K562 (cell line): Measurements from ENCODE around the gene MPND. TPM values are rescaled to one million over a fixed set of nuclear protein-coding genes. Genes with fewer than 3 reads are reported as not detected.
A peak's percentile ranks its signal among the peaks of the same experiment; 100 is the strongest.

Experiments
- ATAC-seq: fragments of 200-7000 bp; cut with Tn5 transposase; 3 replicates; pipeline ENCODE4 v1.9.1; 2020; ENCODE audit warnings: moderate library complexity
- BruUV-seq: library from RNA; stranded (reverse); fragments of 400-500 nt; replicated peaks from 2 replicates; lab custom pipeline; 2021; lab: Mats Ljungman, UMichigan
- CTCF ChIA-PET: fragments of 300-600 bp; formaldehyde crosslinking; extraction: SDS; loops from one replicate; lab custom pipeline; 2021; ENCODE audit warnings: low intra/inter-chr PET ratio; lab: Yijun Ruan, JAX
- POLR2A ChIA-PET: fragments of 300-600, 350-650 bp; sonication (Branson Sonifier 250); formaldehyde crosslinking; extraction: SDS; loops from one replicate; lab custom pipeline; 2021; ENCODE audit warnings: antibody characterized with exemption, inconsistent platforms; lab: Yijun Ruan, JAX
- DNase-seq, 4 experiments: peaks; one replicate each; pipeline versions ENCODE4 v3.0.0 to v3.0.0-alpha.2; 2011 to 2018; ENCODE audit warnings: low spot score in 3 of 4, mixed read lengths in 3 of 4; ENCODE audit errors: extremely low read depth in 1 of 4
- FAIRE-seq: peaks from 2 replicates; lab custom pipeline; 2011; peaks lifted over from hg19 to GRCh38; lab: Jason Lieb, UNC
- H2AFZ ChIP-seq: 2 replicates; pipeline ENCODE4 v1.6.0; 2011; ENCODE audit warnings: low read depth, low read length, control low read depth, inconsistent platforms
- H3K27ac ChIP-seq: fragments of 200-600 bp; 3 replicates; pipeline ENCODE4 v1.8.0; 2011; ENCODE audit warnings: low read depth, mild to moderate bottlenecking, control low read depth, inconsistent platforms, low read length, moderate library complexity, mixed read lengths; ENCODE audit errors: extremely low read depth
- H3K27me3 ChIP-seq, 2 experiments: fragments of 300-600 bp in 1 of 2; 2 replicates in 1 of 2; 3 replicates in 1 of 2; pipeline versions ENCODE4 v1.6.0 to v1.8.0; 2011; ENCODE audit warnings: inconsistent platforms in 2 of 2, low read length in 2 of 2, mild to moderate bottlenecking in 1 of 2, mixed read lengths in 1 of 2, moderate library complexity in 1 of 2; ENCODE audit not compliant: control insufficient read depth in 2 of 2, insufficient read depth in 2 of 2
- H3K36me3 ChIP-seq: fragments of 300-600 bp; 3 replicates; pipeline ENCODE4 v1.8.0; 2011; ENCODE audit warnings: mild to moderate bottlenecking, low read length, inconsistent platforms; ENCODE audit not compliant: control insufficient read depth, insufficient read depth
- H3K4me1 ChIP-seq, 2 experiments: fragments of 200-600 bp in 1 of 2; replicated peaks in 1 of 2; 2 replicates in 1 of 2; 3 replicates in 1 of 2; pipeline versions ENCODE4 v1.5.1 to v1.8.0; 2011; ENCODE audit warnings: inconsistent platforms in 2 of 2, low read length in 2 of 2, mild to moderate bottlenecking in 1 of 2, mixed read lengths in 1 of 2, moderate library complexity in 1 of 2; ENCODE audit not compliant: control insufficient read depth in 2 of 2, insufficient read depth in 2 of 2
- H3K4me2 ChIP-seq: 2 replicates; pipeline ENCODE4 v1.6.1; 2011; ENCODE audit warnings: low read length, control low read depth, inconsistent platforms, mixed read lengths; ENCODE audit not compliant: insufficient read depth
- H3K4me3 ChIP-seq: fragments of 200-600 bp; sonication (generic), shearing (Covaris generic); 2 replicates; pipeline ENCODE4 v1.5.1; 2016; ENCODE audit warnings: control low read depth, inconsistent platforms
- H3K79me2 ChIP-seq: fragments of 200-600 bp; 3 replicates; pipeline ENCODE4 v1.8.0; 2011; ENCODE audit warnings: low read length, inconsistent platforms; ENCODE audit not compliant: control insufficient read depth, insufficient read depth
- H3K9ac ChIP-seq, 2 experiments: 2 replicates each; pipeline versions ENCODE4 v1.6.0 to v1.6.1; 2011; ENCODE audit warnings: low read depth in 2 of 2, low read length in 2 of 2, control low read depth in 1 of 2, inconsistent platforms in 1 of 2, mild to moderate bottlenecking in 1 of 2, mixed read lengths in 1 of 2; ENCODE audit not compliant: insufficient read depth in 1 of 2
- H3K9me1 ChIP-seq: one replicate; pipeline ENCODE4 v1.6.0; 2011; ENCODE audit warnings: inconsistent platforms, mild to moderate bottlenecking, low read length, moderate library complexity; ENCODE audit not compliant: control insufficient read depth, insufficient read depth
- H3K9me3 ChIP-seq: replicated peaks from 2 replicates; pipeline ENCODE4 v1.5.1; 2011; ENCODE audit warnings: low read depth, low read length, inconsistent platforms; ENCODE audit not compliant: control insufficient read depth, insufficient read depth
- H4K20me1 ChIP-seq: replicated peaks from 2 replicates; pipeline ENCODE4 v1.6.1; 2011; ENCODE audit warnings: low read length, inconsistent platforms, mixed read lengths; ENCODE audit not compliant: control insufficient read depth, insufficient read depth
- BCOR ChIP-seq: fragments of 450-650 bp; IDR thresholded peaks from 2 replicates; pipeline ENCODE4 v1.6.1; 2016
- CCNT2 ChIP-seq: IDR thresholded peaks from 2 replicates; pipeline ENCODE4 v1.6.1; 2011; ENCODE audit warnings: borderline replicate concordance, low read depth, mild to moderate bottlenecking, moderate library complexity, mixed read lengths, low read length; ENCODE audit not compliant: insufficient read length; ENCODE audit errors: extremely low read depth
- KDM1A ChIP-seq, 2 experiments: fragments of 450-650 bp; IDR thresholded peaks; 2 replicates each; pipeline ENCODE4 v1.6.1; 2016; ENCODE audit warnings: mild to moderate bottlenecking in 2 of 2
- PPARD ChIP-seq: fragments of 250-450 bp; sonication (Bioruptor Pico); IDR thresholded peaks from 2 replicates; pipeline ENCODE4 v1.8.0; 2022; ENCODE audit warnings: inconsistent platforms, mild to moderate bottlenecking, moderate library complexity
- PTBP1 ChIP-seq: fragments of 200-400 bp; formaldehyde crosslinking; IDR thresholded peaks from 2 replicates; pipeline ENCODE4 v1.6.1; 2017; ENCODE audit warnings: low read depth, low read length
- RBM25 ChIP-seq: fragments of 200-400 bp; formaldehyde crosslinking; IDR thresholded peaks from 2 replicates; pipeline ENCODE4 v1.6.1; 2018; ENCODE audit warnings: low read length, low read depth, moderate library complexity; ENCODE audit not compliant: severe bottlenecking
- SMARCA5 ChIP-seq: fragments of 450-650 bp; IDR thresholded peaks from 2 replicates; pipeline ENCODE4 v1.6.1; 2016
- TBP ChIP-seq: optimal IDR thresholded peaks from 2 replicates; pipeline ENCODE3; 2011; ENCODE audit warnings: low read depth, low read length, improper control_type of control experiment
- TCF15 ChIP-seq: fragments of 250-450 bp; sonication (Bioruptor Pico); IDR thresholded peaks from 2 replicates; pipeline ENCODE4 v1.8.0; 2022; ENCODE audit warnings: moderate library complexity, mild to moderate bottlenecking, inconsistent platforms
- ZBTB49 ChIP-seq: sonication (generic); formaldehyde crosslinking; IDR thresholded peaks from 2 replicates; pipeline ENCODE4 v1.8.0; 2022; ENCODE audit warnings: missing genetic modification reagents, mild to moderate bottlenecking, borderline replicate concordance
- ZFP36 ChIP-seq: fragments of 150-350 bp; IDR thresholded peaks from 2 replicates; pipeline ENCODE4 v1.6.1; 2018; ENCODE audit warnings: low read length, low read depth; ENCODE audit not compliant: partially characterized antibody
- ZNF143 ChIP-seq: sonication (generic); formaldehyde crosslinking; IDR thresholded peaks from 2 replicates; pipeline ENCODE4 v1.9.0; 2022; ENCODE audit warnings: mild to moderate bottlenecking, missing genetic modification reagents
- ZNF445 ChIP-seq: fragments of 250-450 bp; sonication (Bioruptor Pico); IDR thresholded peaks from 2 replicates; pipeline ENCODE4 v1.4.0; 2020; ENCODE audit warnings: low read depth, mild to moderate bottlenecking, moderate library complexity
- ZNF586 ChIP-seq: fragments of 450-650 bp; formaldehyde crosslinking; conservative IDR thresholded peaks from 2 replicates; pipeline ENCODE4 v1.4.0; 2020; ENCODE audit warnings: mild to moderate bottlenecking, moderate library complexity
- ZNF639 ChIP-seq, 2 experiments: fragments of 200-800 bp in 1 of 2; sonication (Bioruptor generic) in 1 of 2; sonication (generic) in 1 of 2; formaldehyde crosslinking in 1 of 2; IDR thresholded peaks in 1 of 2; conservative IDR thresholded peaks in 1 of 2; 2 replicates each; pipeline versions ENCODE4 v1.5.0 to v1.6.1; 2016 to 2020; ENCODE audit warnings: missing compliant biosample characterization in 1 of 2, missing genetic modification characterization in 1 of 2, missing genetic modification reagents in 1 of 2
- WGBS: fragments of 100-300 bp; shearing (Covaris generic); methylation state at CpG from one replicate; pipeline ENCODE4 v1.1.6; 2016; ENCODE audit warnings: low coverage, mixed read lengths; ENCODE audit not compliant: insufficient coverage; ENCODE audit errors: missing lambda C conversion rate; 5-methylcytosine and 5-hydroxymethylcytosine counted together
- in situ Hi-C: fragments of 300-500 bp; cut with MboI; formaldehyde crosslinking; loops from 4 replicates; pipeline ENCODE4 v1.15.0; 2018; ENCODE audit warnings: inconsistent platforms, mixed read lengths
- intact Hi-C: fragments of 100-400 bp; cut with micrococcal nuclease; formaldehyde crosslinking; loops from 2 replicates; pipeline ENCODE4 v1.14.2; 2022
- polyA plus RNA-seq, 8 experiments: library from polyadenylated mRNA; depleted of rRNA in 4 of 8; stranded (reverse) in 5 of 8; unstranded in 3 of 8; fragments of >200 nt; fragmentation: Nextera tagmentation in 2 of 8; fragmentation: Illumina TruSeq in 1 of 8; extraction: Ambion mirVana in 2 of 8; extraction: Trizol in 1 of 8; gene quantifications; 2 replicates each; pipeline versions ENCODE4 v1.2.1 to v1.2.3, GENCODE V29; 2011 to 2014; ENCODE audit warnings: inconsistent platforms in 1 of 8, missing spikeins in 1 of 8
- total RNA-seq, 7 experiments: library from RNA; depleted of rRNA in 6 of 7; stranded (reverse); fragments of >200 nt in 6 of 7; fragmentation: Illumina TruSeq in 2 of 7; extraction: Trizol in 2 of 7; gene quantifications; 2 replicates each; pipeline versions ENCODE4 v1.2.1 to v1.2.3, GENCODE V29; 2011 to 2021; ENCODE audit warnings: low replicate concordance in 1 of 7

MPND gene
- total and polyA plus RNA-seq, 9 of the 15 experiments (the other 6 are each of a cell fraction or from before 2014, with no cell fraction given) = 0.25 to 14.0 (median 3.9) TPM

- in situ Hi-C loops (no loop called here), intact Hi-C loops (no loop called here)
- no peaks in the 10 kb centered on the region for H3K9me3 ChIP-seq
- no peak overlapping the region for H2AFZ ChIP-seq
- H3K4me3 ChIP-seq = no peak overlapping the region
- CTCF ChIA-PET = interaction anchor here (0.5 kb wide), 1 partner anchor 78 kb away, joined by 3 read pairs; no protein-coding TSS in a partner anchor
- no peaks in the 10 kb centered on the region for H3K9me1 ChIP-seq
- WGBS = 69% methylated on average over 4 of the region's 8 CpGs
- FAIRE-seq = no peak
- peaks cover 22% of the 10 kb centered on the region; the same call in 2 of the 3 replicates for H3K36me3 ChIP-seq
- peaks cover 3% of the 10 kb centered on the region; the same call in 1 of the 2 replicates for H4K20me1 ChIP-seq
- ATAC-seq = no peak
- POLR2A ChIA-PET = interaction anchor here (2.1 kb wide), 1 partner anchor 9 kb away, joined by 7 read pairs; no protein-coding TSS in a partner anchor
- H3K27me3 ChIP-seq = no peaks in the 10 kb centered on the region
- no peak overlapping the region for H3K4me2 ChIP-seq
- no peak overlapping the region for H3K27ac ChIP-seq
- BruUV-seq = no TSS peak
- H3K9ac ChIP-seq = peak overlapping the region in 1 of 2 experiments; percentile 79; a peak in 2 of 4 replicates
- H3K4me1 ChIP-seq = peaks cover 0 to 27% of the 10 kb centered on the region in 2 experiments; a peak in 2 of 5 replicates
- H3K79me2 ChIP-seq = no peaks in the 10 kb centered on the region; the same call in 2 of the 3 replicates
- TF ChIP-seq BCOR (peak; percentile 88), TBP (no peak), ZFP36 (peak; percentile 73), RBM25 (no peak), PTBP1 (0 out of 2 replicates have a peak, but pooled peaks have one; percentile 55), ZNF639 (CRISPR knock-in tag; conservative IDR thresholded peaks at IDR 0.05 in 1 of 2, IDR thresholded peaks at IDR 0.05 in 1 of 2) (no peak), CCNT2 (no peak), ZNF445 (no peak), ZNF586 (CRISPR knock-in tag) (no peak), TCF15 (CRISPR knock-in tag) (no peak), PPARD (no peak), ZNF143 (CRISPR knock-in tag) (no peak), KDM1A (IDR thresholded peaks at IDR 0.05) (peak; percentile 66 to 81; a peak in 3 of 4 replicates), ZBTB49 (CRISPR knock-in tag) (no peak), SMARCA5 (peak; percentile 86)
- DNase-seq = no peak
Measured at GRCh38 chr19:4350111-4350510, 6.7 kb downstream of the MPND start.
